HG02759 (cell line): ENCODE results near the gene GNL2.
"Not testable (repeated sequence)": the region's sequence is repeated elsewhere in the genome, so short reads cannot be mapped to it uniquely, and the experiment has no call there.

ENCODE experiments used
- ATAC-seq: cut with Tn5 transposase; IDR thresholded peaks from one replicate; pipeline ENCODE4 v1.9.1; 2021; ENCODE audit warnings: mild to moderate bottlenecking, moderate library complexity; ENCODE audit not compliant: unreplicated experiment

Gene GNL2

GRCh38 chr1:37609002-37609401, 13.3 kb upstream of the GNL2 start:
- no peak for ATAC-seq

DNA sequence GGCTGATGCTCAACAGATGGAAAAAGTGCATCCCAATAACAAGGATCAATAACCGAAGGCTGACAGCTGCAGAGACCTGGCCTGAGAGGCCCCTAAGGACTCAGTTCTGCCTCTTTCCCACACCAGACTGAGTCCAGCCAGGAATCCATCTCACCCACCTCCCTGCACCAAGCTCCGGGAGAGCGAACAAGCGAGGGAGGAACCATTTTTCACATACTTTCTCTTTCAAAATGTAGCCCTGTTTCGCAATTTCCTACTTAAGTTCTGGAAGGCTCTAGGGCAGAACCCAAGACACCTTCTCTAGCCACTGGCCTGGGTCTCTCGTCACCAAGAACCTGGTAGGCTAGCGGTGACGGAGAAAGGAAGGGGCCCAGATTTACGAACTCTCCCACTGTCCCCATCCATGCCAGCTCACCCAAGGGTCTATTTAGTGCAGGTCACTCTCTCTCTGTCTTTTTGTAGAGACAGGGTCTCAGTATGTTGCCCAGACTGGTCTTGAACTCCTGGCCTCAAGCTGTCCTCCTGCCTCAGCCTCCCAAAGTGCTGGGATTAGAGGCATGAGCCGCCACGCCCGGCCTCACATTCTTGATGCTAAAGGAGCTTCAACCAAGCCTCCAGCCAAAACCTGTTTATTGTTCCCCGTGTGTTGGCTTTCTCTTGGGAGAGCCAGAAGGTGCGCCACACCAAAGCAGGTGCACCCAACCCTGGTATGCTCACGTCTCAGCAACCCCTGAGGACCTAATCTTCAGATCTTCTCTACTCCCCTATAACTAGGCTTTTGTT, 10.9 kb upstream of the GNL2 start:
- ATAC-seq: no peak

- ATAC-seq: no peak
Measured at GRCh38 chr1:37605806-37606474, 10.2 kb upstream of the GNL2 start.

GRCh38 chr1:37605061-37605650, 9.4 kb upstream of the GNL2 start:
- ATAC-seq: no peak

GRCh38 chr1:37602750-37603694, 7.3 kb upstream of the GNL2 start:
- no peak for ATAC-seq

- no peak for ATAC-seq
Measured at GRCh38 chr1:37601441-37601840, 5.7 kb upstream of the GNL2 start.

DNA sequence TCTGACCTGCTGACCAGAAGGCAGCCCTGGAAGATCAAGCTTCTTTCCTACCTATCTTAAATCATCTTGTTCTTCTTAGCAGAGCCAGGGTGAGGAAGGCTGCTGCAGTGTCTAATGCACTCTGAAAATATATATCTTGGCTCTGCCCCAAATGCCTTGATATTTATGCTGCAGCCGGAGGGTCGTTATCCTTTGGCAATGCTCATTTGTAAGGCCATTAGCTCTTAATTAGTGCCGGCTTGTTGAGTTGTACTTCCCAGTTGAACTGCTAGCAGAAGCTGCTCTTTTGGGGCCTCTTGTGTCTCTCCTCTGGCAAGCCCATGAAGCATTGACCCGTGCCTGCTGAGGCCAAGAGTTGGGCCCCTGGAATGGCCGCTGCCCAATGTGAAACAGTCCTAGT, 4.2 kb upstream of the GNL2 start:
- ATAC-seq: no peak

- ATAC-seq: no peak
Measured at GRCh38 chr1:37596182-37596667, 488 bp upstream of the GNL2 start.

GRCh38 chr1:37593726-37594125, 2.0 kb downstream of the GNL2 start:
- ATAC-seq: no peak

DNA sequence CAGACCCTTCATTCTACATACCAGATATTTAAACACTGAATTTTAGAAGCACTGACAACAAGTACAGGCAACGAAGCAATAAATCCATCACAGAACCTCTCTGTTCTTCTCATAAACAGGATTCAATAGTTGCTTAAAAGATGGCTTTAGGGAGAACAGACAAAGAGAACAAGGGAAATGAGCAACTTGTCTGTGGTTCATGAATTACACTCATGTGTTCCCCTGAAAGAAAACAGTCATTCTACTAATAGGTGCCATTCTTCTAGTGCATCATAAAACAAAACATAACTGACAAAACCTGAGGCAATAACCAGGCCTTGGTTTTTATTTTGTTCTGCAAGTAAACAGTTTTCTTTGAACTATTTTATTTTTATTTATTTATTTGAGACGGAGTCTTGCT, 6.8 kb downstream of the GNL2 start:
- no peak for ATAC-seq

DNA sequence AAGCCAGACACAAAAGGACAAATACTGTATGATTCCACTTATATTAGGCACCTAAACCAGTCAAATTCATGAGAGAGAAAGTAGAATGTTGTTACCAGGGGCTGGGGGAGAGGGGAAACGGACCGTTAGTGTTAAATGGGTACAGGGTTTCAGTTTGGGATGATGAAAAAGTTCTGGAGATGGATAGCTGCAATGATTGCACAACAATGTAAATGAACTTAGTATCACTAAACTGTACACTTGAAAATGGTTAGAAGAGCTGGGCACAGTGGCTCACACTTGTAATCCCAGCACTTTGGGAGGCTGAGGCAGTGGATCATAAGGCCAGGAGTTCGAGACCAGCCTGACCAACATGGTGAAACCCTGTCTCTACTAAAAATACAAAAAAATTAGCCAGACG, 11.2 kb downstream of the GNL2 start:
- not testable (repeated sequence) for ATAC-seq

GRCh38 chr1:37575692-37576091, 20.0 kb downstream of the GNL2 start:
- ATAC-seq: no peak

DNA sequence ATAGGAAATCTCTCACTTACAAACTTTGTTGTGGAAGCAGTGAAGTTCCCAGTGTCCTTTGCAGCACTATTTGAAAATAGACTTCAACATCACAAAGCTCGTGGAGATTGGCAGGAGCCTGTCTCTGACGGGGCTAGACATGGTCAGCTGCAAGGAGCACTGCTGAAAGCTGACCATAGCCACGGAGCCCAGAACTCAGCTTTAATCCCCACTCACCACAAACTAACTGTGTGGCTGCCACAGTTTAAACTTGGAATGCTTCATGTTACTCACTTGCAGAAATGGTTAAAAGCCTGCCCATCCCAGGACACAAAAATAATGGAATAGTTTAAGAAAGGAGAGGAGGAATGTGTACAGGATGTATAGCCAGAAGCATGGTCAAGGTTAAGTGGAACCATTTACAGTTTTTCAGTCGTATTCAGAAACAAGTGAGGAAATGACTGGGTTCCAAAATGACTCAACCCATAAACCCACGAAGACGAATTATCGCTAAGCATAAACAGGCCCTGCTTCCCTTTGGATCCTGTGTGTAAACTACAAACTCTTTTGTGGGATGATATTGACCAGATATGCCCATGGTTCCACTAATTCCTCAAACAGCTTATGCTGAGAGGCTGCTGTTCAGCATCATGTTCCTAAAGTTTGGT, 20.8 kb downstream of the GNL2 start:
- ATAC-seq: no peak

- no peak for ATAC-seq
Measured at GRCh38 chr1:37570528-37571334, 25.0 kb downstream of the GNL2 start.

DNA sequence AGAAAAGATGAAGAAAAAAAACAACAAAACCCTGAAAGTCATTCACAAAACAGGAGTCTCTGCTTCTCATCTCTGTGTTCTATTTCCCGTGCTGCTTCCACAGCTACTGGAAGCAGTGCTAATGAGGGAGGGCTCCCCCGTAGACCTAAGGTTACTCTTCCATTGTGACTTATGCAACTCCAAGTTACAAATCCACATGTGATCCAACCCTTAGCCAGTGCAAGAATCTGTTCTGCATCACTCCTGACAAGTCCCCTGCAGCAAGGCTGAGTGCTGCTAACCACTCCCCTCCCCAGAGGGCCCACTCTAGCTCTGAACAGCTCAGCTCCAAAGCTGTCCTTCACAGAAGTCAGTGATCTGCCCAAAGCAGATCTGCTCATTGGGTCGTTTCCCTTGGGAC, 28.7 kb downstream of the GNL2 start:
- ATAC-seq: no peak

GRCh38 chr1:37564892-37565291, 30.8 kb downstream of the GNL2 start:
- ATAC-seq: no peak

- ATAC-seq: no peak
Measured at GRCh38 chr1:37562984-37563383, 32.8 kb downstream of the GNL2 start.

DNA sequence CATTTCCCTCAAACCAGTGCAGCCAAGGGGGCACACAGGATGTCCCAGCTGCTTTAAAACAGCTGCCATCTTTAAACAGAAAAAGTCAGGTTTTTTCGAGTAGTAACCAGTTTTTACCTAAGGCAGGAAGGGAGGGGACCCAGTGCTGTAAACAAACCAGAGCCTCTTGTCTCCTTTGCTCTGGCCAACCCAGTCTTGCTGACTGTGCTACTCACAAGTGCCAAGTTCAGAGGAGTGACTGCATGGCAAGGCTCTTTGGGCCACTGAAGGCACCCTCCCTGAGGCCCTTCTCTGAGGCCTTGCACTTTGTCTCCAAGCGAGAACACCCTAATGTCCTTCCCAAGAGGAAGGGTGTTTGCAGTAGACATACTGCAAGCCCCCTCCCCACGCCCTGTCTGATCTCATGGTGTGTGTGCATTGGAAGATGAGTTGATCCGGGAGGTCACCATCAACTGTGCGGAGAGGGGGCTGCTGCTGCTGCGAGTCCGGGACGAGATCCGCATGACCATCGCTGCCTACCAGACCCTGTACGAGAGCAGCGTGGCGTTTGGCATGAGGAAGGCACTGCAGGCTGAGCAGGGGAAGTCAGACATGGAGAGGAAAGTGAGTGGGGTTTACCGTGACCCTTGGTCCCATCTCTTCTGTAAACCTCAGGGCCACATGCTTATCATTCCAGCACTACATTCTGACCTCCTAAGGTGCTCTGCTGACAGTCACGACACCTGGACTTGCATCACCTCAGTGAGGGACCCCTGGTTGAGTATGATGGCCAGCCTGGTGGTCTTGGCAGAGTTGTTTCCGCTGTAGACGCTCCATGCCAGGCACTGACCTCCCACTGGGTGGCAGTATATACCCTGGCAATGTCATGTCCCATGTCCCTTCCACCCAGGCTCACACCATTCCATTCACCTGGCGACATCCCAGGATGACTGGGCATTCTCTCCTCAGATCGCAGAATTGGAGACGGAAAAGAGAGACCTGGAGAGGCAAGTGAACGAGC, 34.3 kb downstream of the GNL2 start:
- ATAC-seq: no peak
